Measurements from ENCODE around the gene PTPA.

PTPA gene

DNA sequence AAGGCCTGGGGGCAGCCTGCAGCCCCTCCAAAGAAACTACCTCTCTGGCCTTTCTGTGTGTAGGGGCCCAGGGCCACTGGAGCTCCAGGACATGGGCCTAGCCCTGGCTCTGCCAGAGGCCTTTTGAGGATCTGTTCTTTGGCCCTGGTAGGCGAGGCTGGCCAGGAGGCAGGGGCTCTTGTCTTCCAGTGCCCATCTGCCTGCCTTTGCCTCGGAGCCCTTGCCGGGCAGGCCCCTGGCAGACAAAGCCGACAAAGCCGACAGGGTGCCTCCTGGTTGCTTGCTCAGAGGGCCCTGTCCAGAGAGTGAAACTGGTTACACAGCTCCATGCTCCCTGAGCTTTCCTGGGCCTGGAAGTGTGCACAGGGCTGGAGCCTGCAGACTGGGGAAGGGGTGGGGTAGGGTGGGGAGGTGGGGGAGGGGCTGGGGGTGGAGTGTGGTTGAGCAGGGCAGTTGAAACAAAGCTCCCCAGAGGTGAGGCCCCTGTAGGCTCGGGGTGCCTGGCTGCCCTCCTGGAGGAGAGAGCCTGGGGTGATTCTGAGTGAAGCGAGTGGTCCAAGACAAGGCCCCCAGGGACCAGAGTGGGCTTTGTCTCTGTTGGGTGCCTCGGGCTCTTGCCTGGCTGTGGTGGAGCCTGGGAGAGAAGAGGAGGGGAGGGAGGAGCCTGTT, 29.3 kb downstream of the PTPA start:
- TF ChIP-seq FOXP2 (optimal IDR thresholded peaks at IDR 0.05; ENCODE audit: borderline replicate concordance, extremely low read depth, extremely low read length, insufficient read depth) = no peak
- no peak for TF ChIP-seq REST (IDR thresholded peaks at IDR 0.05; ENCODE audit: insufficient read depth in 1 of 2, low read depth in 2 of 2, low read length in 2 of 2)
- TF ChIP-seq SIN3A (IDR thresholded peaks at IDR 0.05; ENCODE audit: borderline replicate concordance, insufficient read depth, low read length) = no peak
- TF ChIP-seq TAF1 (IDR thresholded peaks at IDR 0.05; ENCODE audit: borderline replicate concordance, insufficient read depth, low read length) = no peak
- no peak for TF ChIP-seq POLR2AphosphoS5 (IDR thresholded peaks at IDR 0.05; ENCODE audit: low read depth, low read length)

DNA sequence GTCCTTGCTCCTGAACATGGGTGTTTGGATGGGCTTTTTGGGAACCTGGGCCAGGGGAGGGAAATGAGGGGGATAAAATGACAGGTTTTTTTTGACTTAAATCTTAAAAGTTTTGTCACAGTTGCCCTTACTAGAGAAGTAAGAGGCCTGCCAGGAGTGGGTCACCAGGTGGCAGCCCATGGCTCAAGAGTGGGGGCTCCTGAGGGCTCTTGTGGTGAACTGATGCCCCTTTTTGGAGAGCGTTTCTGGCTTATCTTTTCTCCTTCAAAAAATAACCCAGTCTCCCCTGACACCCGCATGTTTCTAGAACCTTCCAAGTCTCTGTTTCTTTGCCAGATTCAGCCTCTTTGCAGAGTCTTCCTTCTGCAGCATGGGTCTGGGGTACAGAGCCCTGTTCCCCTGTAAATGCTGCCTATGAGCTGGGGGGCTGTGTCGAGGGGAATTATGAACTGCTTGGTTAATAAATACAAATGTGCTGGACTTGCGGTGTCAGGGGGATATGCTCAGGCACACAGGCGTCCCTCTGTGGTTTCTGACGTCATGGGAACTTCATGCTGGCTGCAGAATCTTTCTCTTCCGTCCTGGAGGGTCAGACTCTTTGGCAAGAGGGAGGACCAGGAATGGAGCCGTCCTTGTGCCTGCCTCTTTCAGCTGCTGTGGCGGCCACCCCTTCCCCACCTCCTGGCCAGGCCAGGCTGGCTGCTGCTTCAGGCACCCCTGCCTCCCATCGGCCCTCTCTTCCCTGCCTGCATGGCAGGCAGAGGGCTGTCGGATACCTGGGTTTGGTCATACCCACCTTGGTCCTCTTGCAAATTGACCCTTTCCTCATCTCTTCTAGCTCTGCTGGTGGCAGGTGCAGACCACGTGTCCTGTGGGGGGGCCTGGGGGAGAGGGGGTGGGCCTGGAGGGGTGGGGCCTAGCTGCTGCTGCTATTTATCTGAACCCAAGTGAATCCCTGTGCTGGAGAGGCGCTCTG, 30.1 kb downstream of the PTPA start:
- TF ChIP-seq SIN3A (IDR thresholded peaks at IDR 0.05; ENCODE audit: borderline replicate concordance, insufficient read depth, low read length) (no peak), TAF1 (IDR thresholded peaks at IDR 0.05; ENCODE audit: borderline replicate concordance, insufficient read depth, low read length) (peak; percentile 23; the same call in 1 of the 2 replicates), FOXP2 (optimal IDR thresholded peaks at IDR 0.05; ENCODE audit: borderline replicate concordance, extremely low read depth, extremely low read length, insufficient read depth) (no peak), POLR2AphosphoS5 (IDR thresholded peaks at IDR 0.05; ENCODE audit: low read depth, low read length) (peak; percentile 73), REST (IDR thresholded peaks at IDR 0.05; ENCODE audit: insufficient read depth in 1 of 2, low read depth in 2 of 2, low read length in 2 of 2) (no peak)

DNA sequence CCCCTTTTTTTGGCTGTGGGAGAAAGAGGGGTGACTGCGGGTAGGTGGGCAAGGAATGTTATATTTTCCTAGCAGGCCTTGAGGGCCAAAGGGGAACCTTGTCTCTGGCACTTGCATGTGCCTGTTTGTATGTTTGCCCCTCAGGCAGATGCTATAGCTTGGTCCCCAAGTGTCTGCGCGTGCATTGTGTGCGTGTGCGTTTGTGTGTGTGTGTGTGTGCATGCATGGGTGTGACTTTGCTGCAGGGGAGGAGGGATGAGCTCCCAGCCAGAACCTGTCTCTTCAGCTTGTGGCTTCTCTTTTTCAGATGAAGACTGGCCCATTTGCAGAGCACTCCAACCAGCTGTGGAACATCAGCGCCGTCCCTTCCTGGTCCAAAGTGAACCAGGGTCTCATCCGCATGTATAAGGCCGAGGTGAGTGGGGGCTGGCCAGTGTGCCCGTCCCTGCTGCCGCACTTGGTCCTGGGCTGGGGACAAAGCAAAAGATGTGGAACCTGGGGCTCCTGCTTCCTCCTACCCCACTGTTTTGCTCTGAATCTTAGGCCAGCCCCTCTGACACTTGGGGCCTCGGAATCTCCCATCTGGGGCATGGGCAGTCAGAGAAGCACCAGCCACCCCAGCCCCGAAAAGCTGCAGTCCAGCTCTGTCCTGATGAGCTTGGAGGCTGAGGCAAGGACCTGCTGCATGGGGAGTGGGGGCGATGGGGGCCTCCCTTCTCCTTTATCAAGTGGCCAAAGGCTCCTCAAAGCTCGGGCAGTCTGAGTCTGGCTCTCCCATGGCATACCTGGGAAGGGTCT, 31.1 kb downstream of the PTPA start:
- no peak for TF ChIP-seq POLR2AphosphoS5 (IDR thresholded peaks at IDR 0.05; ENCODE audit: low read depth, low read length)
- no peak for TF ChIP-seq TAF1 (IDR thresholded peaks at IDR 0.05; ENCODE audit: borderline replicate concordance, insufficient read depth, low read length)
- no peak for TF ChIP-seq REST (IDR thresholded peaks at IDR 0.05; ENCODE audit: insufficient read depth in 1 of 2, low read depth in 2 of 2, low read length in 2 of 2)
- no peak for TF ChIP-seq FOXP2 (optimal IDR thresholded peaks at IDR 0.05; ENCODE audit: borderline replicate concordance, extremely low read depth, extremely low read length, insufficient read depth)
- no peak for TF ChIP-seq SIN3A (IDR thresholded peaks at IDR 0.05; ENCODE audit: borderline replicate concordance, insufficient read depth, low read length)

- TF ChIP-seq FOXP2 (optimal IDR thresholded peaks at IDR 0.05; ENCODE audit: borderline replicate concordance, extremely low read depth, extremely low read length, insufficient read depth) (no peak), POLR2AphosphoS5 (IDR thresholded peaks at IDR 0.05; ENCODE audit: low read depth, low read length) (peak; percentile 53; the same call in 1 of the 2 replicates), REST (IDR thresholded peaks at IDR 0.05; ENCODE audit: insufficient read depth in 1 of 2, low read depth in 2 of 2, low read length in 2 of 2) (no peak), SIN3A (IDR thresholded peaks at IDR 0.05; ENCODE audit: borderline replicate concordance, insufficient read depth, low read length) (0 out of 2 replicates have a peak, but pooled peaks have one; percentile 26), TAF1 (IDR thresholded peaks at IDR 0.05; ENCODE audit: borderline replicate concordance, insufficient read depth, low read length) (no peak)
Observed at GRCh38 chr9:129143031-129143927, 32.1 kb downstream of the PTPA start.
